Naive thymus-derived CD8-positive, alpha-beta T cell (primary cell): ENCODE measurements around the gene STYXL1. TPM values are rescaled to one million over a fixed set of nuclear protein-coding genes. Genes with fewer than 3 reads are reported as not detected.

ENCODE experiments used
- ATAC-seq, 2 donors: fragments of 150-1000 bp; cut with Tn5 transposase in 1 of 2; sonication (Bioruptor Pico), chemical (Tn5 transposase) in 1 of 2; 1 replicate in 1 of 2; 2 replicates in 1 of 2; pipeline ENCODE4 v1.10.0; 2021; ENCODE audit warnings: mild to moderate bottlenecking in 2 of 2, moderate library complexity in 2 of 2
- POLR2A ChIA-PET: fragments of 350-600 bp; sonication (Branson Sonifier 250); formaldehyde crosslinking; loops from one replicate; lab custom pipeline; 2021; ENCODE audit warnings: antibody characterized with exemption; lab: Charles Lee
- DNase-seq, 10 donors: peaks; one replicate each; pipeline versions ENCODE4 v3.0.0 to v3.0.0-alpha.2; 2020 to 2022
- H3K27ac Mint-ChIP-seq, 10 donors: one replicate each; pipeline ENCODE4 v1.8.0; 2020 to 2022; ENCODE audit warnings: mild to moderate bottlenecking in 10 of 10, mixed read lengths in 10 of 10, moderate library complexity in 4 of 10, inconsistent platforms in 1 of 10
- H3K27me3 Mint-ChIP-seq, 5 donors: one replicate each; pipeline ENCODE4 v1.8.0; 2021 to 2022; ENCODE audit warnings: mixed read lengths in 5 of 5
- H3K36me3 Mint-ChIP-seq, 3 donors: one replicate each; pipeline ENCODE4 v1.8.0; 2020 to 2022; ENCODE audit warnings: mixed read lengths in 3 of 3, mild to moderate bottlenecking in 2 of 3, inconsistent platforms in 1 of 3
- H3K4me1 Mint-ChIP-seq, 4 donors: one replicate each; pipeline ENCODE4 v1.8.0; 2021 to 2022; ENCODE audit warnings: mixed read lengths in 4 of 4
- H3K4me3 Mint-ChIP-seq, 10 donors: one replicate each; pipeline ENCODE4 v1.8.0; 2020 to 2022; ENCODE audit warnings: mild to moderate bottlenecking in 10 of 10, mixed read lengths in 10 of 10, moderate library complexity in 6 of 10, inconsistent platforms in 1 of 10
- H3K9me3 Mint-ChIP-seq, 9 donors: one replicate each; pipeline ENCODE4 v1.8.0; 2020 to 2022; ENCODE audit warnings: mixed read lengths in 9 of 9, mild to moderate bottlenecking in 3 of 9, inconsistent platforms in 1 of 9, moderate library complexity in 1 of 9
- polyA plus RNA-seq, 3 donors: library from polyadenylated mRNA; unstranded; fragments of 300-500 nt; fragmentation: Illumina TruSeq; gene quantifications; one replicate each; pipeline ENCODE4 v1.2.3, GENCODE V29; 2021
- total RNA-seq, 8 experiments: library from RNA in 2 of 8; stranded (reverse) in 2 of 8; gene quantifications; one replicate each; pipeline ENCODE4 v1.2.3 and lab custom pipeline; 2021 to 2026

Gene STYXL1
- total and polyA plus RNA-seq, 5 experiments from 2014 or later: 21.8 to 61.9 (median 52.7) TPM

- Mint-ChIP-seq H3K4me1 (peaks cover 13 to 40% (median 27%) of the 10 kb centered on the region in 4 donors), H3K27ac (peak overlapping the region in 1 of 10 donors; percentile 86)
- ATAC-seq: no peak
Observed at GRCh38 chr7:75995052-75995471, 52.7 kb downstream of the STYXL1 start.

GRCh38 chr7:75994388-75995051 lies 53.3 kb downstream of the STYXL1 start, which contains the start of gene TMEM120A:
TSS of gene TMEM120A (minus strand) at chr7:75994595. CDS start at chr7:75994570, 25 bp downstream.
- peak within 1 kb of the TSS; percentile 59 to 84 (median 73) for H3K4me3 Mint-ChIP-seq
- DNase-seq (peak; percentile 87 to 98 (median 92)), ATAC-seq (peak; percentile 97 to 99)
- H3K27ac Mint-ChIP-seq: peak within 1 kb of the TSS in 7 of 10 donors; percentile 11 to 86 (median 46)
- H3K27me3 Mint-ChIP-seq: no peaks in the 10 kb centered on the region
- POLR2A ChIA-PET: interaction anchor here (0.7 to 4.1 kb wide), 5 partner anchors 16 to 116 kb away, joined by 3 to 18 read pairs (median 4); partner anchors contain the start of genes MDH2, POR and STYXL1
- peaks cover 0 to 10% (median 3%) of the 10 kb centered on the region in 3 donors for H3K36me3 Mint-ChIP-seq
- H3K4me1 Mint-ChIP-seq: peaks cover 18 to 45% (median 31%) of the 10 kb centered on the region in 4 donors
- no peaks in the 10 kb centered on the region for H3K9me3 Mint-ChIP-seq

More at GRCh38 chr7:75995052-75995471, 52.7 kb downstream of the STYXL1 start:
- no peak for DNase-seq
- Mint-ChIP-seq H3K4me3 (peak overlapping the region; percentile 59 to 84 (median 72)), H3K36me3 (peaks cover 0 to 13% (median 3%) of the 10 kb centered on the region in 3 donors), H3K9me3 (no peaks in the 10 kb centered on the region), H3K27me3 (no peaks in the 10 kb centered on the region)
- POLR2A ChIA-PET: interaction anchor here (0.7 to 4.1 kb wide), 4 partner anchors 52 to 117 kb away, joined by 3 to 18 read pairs (median 6); partner anchors contain the start of genes MDH2, POR and STYXL1

- H3K27me3 Mint-ChIP-seq: no peaks in the 10 kb centered on the region
- POLR2A ChIA-PET: interaction anchor here (0.8 to 4.1 kb wide), 3 partner anchors 17 to 79 kb away, joined by 3 to 18 read pairs (median 4); partner anchors contain the start of genes MDH2, POR and STYXL1
- peak overlapping the region; percentile 52 to 84 (median 73) for H3K4me3 Mint-ChIP-seq
- peaks cover 18 to 47% (median 32%) of the 10 kb centered on the region in 4 donors for H3K4me1 Mint-ChIP-seq
- H3K36me3 Mint-ChIP-seq: peaks cover 0 to 7% (median 3%) of the 10 kb centered on the region in 3 donors
- H3K27ac Mint-ChIP-seq: peak overlapping the region in 7 of 10 donors; percentile 11 to 79 (median 24)
- DNase-seq: peak in 3 of 10 donors; percentile 15 to 30 (median 17)
- H3K9me3 Mint-ChIP-seq: no peaks in the 10 kb centered on the region
- peak; percentile 13 to 35 for ATAC-seq
Observed at GRCh38 chr7:75993689-75994387, 54.0 kb downstream of the STYXL1 start.

- no peak for DNase-seq
- Mint-ChIP-seq H3K4me1 (peaks cover 18 to 47% (median 26%) of the 10 kb centered on the region in 4 donors), H3K27me3 (no peaks in the 10 kb centered on the region), H3K9me3 (no peaks in the 10 kb centered on the region), H3K36me3 (peaks cover 0 to 7% (median 1%) of the 10 kb centered on the region in 3 donors), H3K4me3 (no peak overlapping the region), H3K27ac (peak overlapping the region in 1 of 10 donors; percentile 67)
- no peak for ATAC-seq
- POLR2A ChIA-PET: interaction anchor here (1.7 to 4.1 kb wide), 2 partner anchors 55 to 77 kb away, joined by 4 to 18 read pairs; partner anchors contain the start of genes MDH2, POR and STYXL1
Observed at GRCh38 chr7:75992083-75992755, 55.6 kb downstream of the STYXL1 start.

GRCh38 chr7:75991531-75992082 lies 56.2 kb downstream of the STYXL1 start:
- no peak overlapping the region for H3K4me3 Mint-ChIP-seq
- POLR2A ChIA-PET: interaction anchor here (4.1 kb wide), 1 partner anchor 77 kb away, joined by 18 read pairs; the partner anchor contains the start of gene POR
- peaks cover 14 to 46% (median 22%) of the 10 kb centered on the region in 4 donors for H3K4me1 Mint-ChIP-seq
- DNase-seq: peak in 1 of 10 donors; percentile 34
- peaks cover 0 to 13% (median 7%) of the 10 kb centered on the region in 3 donors for H3K36me3 Mint-ChIP-seq
- no peaks in the 10 kb centered on the region for H3K27me3 Mint-ChIP-seq
- ATAC-seq: no peak
- no peaks in the 10 kb centered on the region for H3K9me3 Mint-ChIP-seq
- H3K27ac Mint-ChIP-seq: no peak overlapping the region

GRCh38 chr7:75989500-75990388 lies 58.1 kb downstream of the STYXL1 start:
- POLR2A ChIA-PET: no interaction called here
- DNase-seq: peak in 1 of 10 donors; percentile 35
- Mint-ChIP-seq H3K27me3 (no peaks in the 10 kb centered on the region), H3K36me3 (peaks cover 0 to 18% (median 7%) of the 10 kb centered on the region in 3 donors), H3K4me1 (peaks cover 12 to 35% (median 15%) of the 10 kb centered on the region in 4 donors), H3K9me3 (no peaks in the 10 kb centered on the region), H3K27ac (peak overlapping the region in 6 of 10 donors; percentile 4 to 81 (median 50)), H3K4me3 (peak overlapping the region in 1 of 10 donors; percentile 70)
- no peak for ATAC-seq

GRCh38 chr7:75988568-75989499 lies 59.0 kb downstream of the STYXL1 start:
- no peak overlapping the region for H3K4me3 Mint-ChIP-seq
- H3K36me3 Mint-ChIP-seq: peaks cover 0 to 23% (median 10%) of the 10 kb centered on the region in 3 donors
- no peak for ATAC-seq
- H3K27ac Mint-ChIP-seq: no peak overlapping the region
- H3K9me3 Mint-ChIP-seq: no peaks in the 10 kb centered on the region
- H3K4me1 Mint-ChIP-seq: peaks cover 11 to 35% (median 15%) of the 10 kb centered on the region in 4 donors
- DNase-seq: peak in 1 of 10 donors; percentile 45
- POLR2A ChIA-PET: no interaction called here
- no peaks in the 10 kb centered on the region for H3K27me3 Mint-ChIP-seq

- Mint-ChIP-seq H3K4me1 (peaks cover 7 to 29% (median 15%) of the 10 kb centered on the region in 4 donors), H3K36me3 (peaks cover 0 to 28% (median 11%) of the 10 kb centered on the region in 3 donors), H3K4me3 (no peak overlapping the region), H3K9me3 (no peaks in the 10 kb centered on the region), H3K27ac (peak overlapping the region in 1 of 10 donors; percentile 87), H3K27me3 (no peaks in the 10 kb centered on the region)
- POLR2A ChIA-PET: interaction anchor here (0.6 kb wide), 1 partner anchor 190 kb away, joined by 3 read pairs; no protein-coding TSS in a partner anchor
- DNase-seq (peak in 1 of 10 donors; percentile 53), ATAC-seq (no peak)
Observed at GRCh38 chr7:75987805-75988567, 59.8 kb downstream of the STYXL1 start.

- Mint-ChIP-seq H3K27me3 (no peaks in the 10 kb centered on the region), H3K36me3 (peaks cover 0 to 28% (median 11%) of the 10 kb centered on the region in 3 donors), H3K27ac (peak overlapping the region in 1 of 10 donors; percentile 77), H3K4me1 (peaks cover 7 to 26% (median 15%) of the 10 kb centered on the region in 4 donors), H3K9me3 (no peaks in the 10 kb centered on the region), H3K4me3 (peak overlapping the region in 1 of 10 donors; percentile 62)
- ATAC-seq: no peak
- DNase-seq: peak in 1 of 10 donors; percentile 47
- POLR2A ChIA-PET: no interaction called here
Observed at GRCh38 chr7:75987026-75987804, 60.6 kb downstream of the STYXL1 start.
